ENCODE data around the gene RDH5.
"Not testable (repeated sequence)": the region's sequence is repeated elsewhere in the genome, so short reads cannot be mapped to it uniquely, and the experiment has no call there.

The RDH5 gene

DNA sequence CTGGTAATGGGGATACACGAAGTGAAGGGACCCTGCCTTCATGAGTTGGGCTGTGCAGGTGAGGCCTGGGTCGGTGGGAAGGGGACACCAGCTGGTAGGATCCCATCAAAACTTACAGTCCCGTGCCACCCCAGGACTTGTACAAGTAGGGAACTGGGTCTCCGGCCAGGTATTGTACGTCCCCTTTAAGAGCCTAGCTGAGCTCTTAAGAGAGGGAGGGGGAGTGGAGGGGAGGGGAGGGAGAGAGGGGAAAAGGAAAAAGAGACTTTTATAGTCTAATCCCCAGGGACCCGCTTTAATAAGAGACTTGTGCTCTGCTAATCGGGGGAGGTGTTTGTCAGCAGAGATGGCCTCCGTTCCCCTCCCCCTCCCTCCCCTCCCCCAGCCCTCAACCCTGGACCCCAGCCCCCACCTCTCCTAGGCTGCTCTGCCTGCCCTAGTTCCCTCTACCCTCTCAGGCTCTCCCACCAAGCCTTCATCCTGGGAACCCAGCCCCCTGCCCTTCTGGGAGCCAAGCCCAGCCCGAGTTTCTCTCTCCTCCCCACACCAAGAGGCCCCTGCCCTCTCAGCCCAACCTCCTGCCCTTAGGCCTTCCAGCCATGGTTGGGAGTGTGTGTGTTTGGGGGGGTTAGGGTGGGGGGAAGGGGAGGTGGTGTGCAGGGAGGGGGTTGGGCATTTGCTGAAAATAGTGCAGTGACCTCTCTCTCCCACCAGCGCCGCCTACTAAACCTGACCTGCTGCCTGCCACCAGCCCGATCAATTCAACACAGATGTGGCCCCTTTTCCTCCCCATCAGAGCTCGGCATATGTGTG is 25.4 kb downstream of the RDH5 start:
- no peak for DNase-seq (ENCODE audit: low read depth in 2 of 2, low spot score in 1 of 2)

DNA sequence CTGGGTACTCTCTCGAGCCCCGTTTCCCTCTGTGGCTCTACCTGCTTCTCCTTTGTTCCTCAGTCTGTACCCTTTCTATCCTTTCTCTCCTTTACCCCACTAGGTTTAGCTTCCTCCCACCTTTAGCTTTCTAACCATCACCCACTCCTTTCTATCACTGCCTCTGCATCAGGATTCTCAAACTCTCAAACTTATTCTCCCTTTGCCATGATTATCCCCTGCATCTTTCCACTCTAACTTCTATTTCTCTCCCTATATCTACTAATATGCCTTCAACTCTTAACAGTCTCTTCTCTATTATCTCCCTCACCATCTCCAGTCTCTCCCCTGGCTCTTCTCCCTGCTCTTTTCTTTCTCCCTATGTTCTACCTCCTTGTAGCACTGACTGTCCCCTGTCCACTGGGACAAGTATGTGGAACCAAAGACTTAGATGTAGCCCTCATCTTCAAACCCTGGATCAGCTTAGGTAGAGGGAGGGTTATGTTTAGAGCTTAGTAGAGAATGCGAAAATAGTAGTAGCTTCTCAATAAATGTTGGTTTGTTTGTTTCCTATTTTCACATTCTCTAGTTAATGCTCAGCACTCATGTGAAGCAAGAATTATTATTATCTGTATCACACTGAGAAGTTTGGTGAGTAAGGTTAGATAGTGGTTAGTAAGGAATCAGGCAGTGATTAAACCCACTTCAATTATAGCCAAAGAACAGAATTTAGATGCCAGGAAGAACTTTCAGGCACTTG is 26.1 kb downstream of the RDH5 start:
- no peak for DNase-seq (ENCODE audit: low read depth in 2 of 2, low spot score in 1 of 2)

DNA sequence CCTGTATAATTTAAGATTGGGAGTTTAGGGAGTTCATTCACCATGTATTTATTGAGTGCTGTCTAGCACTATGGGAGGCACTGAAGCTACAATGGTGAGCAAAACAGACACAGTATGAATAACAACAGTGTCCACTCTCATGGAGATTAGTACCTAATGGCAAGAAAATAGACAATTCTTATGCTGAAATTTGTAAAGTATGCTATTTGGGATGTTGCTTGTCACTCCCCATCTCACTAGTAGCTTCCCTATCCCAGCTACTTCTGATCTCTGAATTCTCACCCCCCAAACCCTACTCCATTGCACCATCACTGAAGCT is 26.7 kb downstream of the RDH5 start:
- DNase-seq (ENCODE audit: low read depth in 2 of 2, low spot score in 1 of 2): no peak

DNA sequence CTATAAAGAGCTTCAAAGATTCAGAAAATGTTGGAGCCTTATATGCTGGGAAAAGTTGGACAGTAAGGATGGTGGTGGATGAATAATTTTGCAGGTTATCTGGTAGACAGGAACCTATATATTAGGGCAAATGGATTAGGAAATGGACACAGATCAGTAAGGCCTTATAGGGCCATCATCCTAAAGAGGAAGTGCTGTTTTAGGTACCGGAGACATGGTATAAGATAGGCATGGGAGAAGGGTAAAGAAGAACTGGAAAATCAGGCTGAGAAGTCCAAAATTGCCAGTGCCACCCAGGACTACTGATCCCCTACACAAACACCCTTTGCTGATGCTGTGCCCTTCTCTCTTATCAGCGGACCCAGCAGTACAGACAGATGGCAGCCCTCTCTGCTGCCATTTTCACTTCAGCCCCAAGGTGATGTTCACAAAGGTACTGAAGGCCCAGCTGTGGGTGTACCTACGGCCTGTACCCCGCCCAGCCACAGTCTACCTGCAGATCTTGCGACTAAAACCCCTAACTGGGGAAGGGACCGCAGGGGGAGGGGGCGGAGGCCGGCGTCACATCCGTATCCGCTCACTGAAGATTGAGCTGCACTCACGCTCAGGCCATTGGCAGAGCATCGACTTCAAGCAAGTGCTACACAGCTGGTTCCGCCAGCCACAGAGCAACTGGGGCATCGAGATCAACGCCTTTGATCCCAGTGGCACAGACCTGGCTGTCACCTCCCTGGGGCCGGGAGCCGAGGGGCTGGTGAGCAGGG is 28.2 kb downstream of the RDH5 start:
- no peak for DNase-seq (ENCODE audit: low read depth in 2 of 2, low spot score in 1 of 2)

DNA sequence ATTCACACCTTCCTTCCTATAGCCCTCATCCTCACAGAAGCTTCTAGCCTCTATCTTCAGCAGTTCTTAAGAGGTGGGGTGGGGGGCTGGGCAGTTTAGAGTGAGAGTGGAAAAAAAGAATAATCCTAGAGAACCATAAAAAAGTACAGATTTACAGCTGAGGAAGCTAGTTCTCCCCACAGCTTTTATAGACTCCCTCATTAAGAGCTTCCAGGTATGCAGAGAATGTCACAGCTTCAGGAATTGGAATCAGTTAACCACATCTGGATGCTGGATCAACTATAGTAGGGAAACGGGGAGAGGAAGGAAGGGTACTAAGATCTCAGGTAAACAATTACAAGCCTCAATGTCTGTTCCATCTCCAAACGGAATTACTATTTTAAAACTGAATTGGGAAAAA is 35.1 kb downstream of the RDH5 start:
- no peak for DNase-seq (ENCODE audit: low read depth in 2 of 2, low spot score in 1 of 2)

DNA sequence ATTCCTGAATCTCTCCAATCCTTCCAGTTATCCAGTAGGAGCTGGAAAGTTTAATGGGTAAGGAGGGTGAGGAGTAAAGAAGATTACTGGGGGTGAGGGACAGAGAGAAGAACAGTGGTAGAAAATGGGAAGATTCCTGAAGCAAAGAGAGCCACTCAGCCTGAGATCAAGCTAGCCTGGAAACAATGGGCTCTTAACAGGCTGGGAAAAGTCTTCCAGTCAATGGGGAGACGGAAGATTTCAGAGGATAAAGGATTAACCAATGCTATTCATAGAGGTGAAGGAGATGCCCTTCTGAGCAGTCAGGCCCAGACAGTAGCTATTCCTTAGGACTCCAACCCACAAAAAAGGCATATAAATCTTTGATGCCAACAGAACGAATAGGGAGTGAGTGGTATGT is 37.5 kb downstream of the RDH5 start:
- DNase-seq (ENCODE audit: low read depth in 2 of 2, low spot score in 1 of 2): no peak

DNA sequence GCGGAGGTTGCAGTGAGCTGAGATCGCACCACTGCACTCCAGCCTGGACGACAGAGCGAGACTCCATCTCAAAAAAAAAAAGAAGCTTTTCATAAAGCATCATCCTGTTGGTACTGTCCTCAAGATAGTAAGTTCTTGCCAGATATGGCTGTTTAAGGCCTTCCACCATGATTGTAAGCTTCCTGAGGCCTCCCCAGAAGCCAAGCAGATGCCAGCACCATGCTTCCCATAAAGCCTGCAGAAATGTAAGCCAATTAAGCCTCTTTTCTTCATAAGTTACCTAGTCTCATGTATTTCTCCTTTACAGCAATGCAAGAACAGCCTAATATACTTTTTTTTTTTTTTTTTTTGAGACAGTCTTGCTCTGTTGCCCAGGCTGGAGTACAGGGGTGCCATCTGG is 38.4 kb downstream of the RDH5 start:
- not testable (repeated sequence) for DNase-seq (ENCODE audit: low read depth in 2 of 2, low spot score in 1 of 2)

DNA sequence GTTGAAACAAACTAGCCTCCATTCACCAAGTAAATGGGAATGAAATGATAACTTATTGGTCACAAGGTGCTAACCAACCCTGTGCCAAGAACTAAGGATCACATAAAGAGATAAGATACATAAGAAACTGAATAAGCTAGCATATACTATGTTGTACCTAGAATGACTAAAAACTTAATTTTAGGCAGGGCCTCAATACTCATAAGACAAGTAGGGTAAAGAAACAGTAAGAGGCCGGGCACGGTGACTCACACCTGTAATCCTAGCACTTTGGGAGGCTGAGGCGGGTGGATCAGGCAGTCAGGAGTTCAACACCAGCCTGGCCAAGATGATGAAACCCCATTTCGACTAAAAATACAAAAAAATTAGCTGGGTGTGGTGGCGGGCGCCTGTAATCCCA is 40.5 kb downstream of the RDH5 start:
- no peak for DNase-seq (ENCODE audit: low read depth in 2 of 2, low spot score in 1 of 2)

DNA sequence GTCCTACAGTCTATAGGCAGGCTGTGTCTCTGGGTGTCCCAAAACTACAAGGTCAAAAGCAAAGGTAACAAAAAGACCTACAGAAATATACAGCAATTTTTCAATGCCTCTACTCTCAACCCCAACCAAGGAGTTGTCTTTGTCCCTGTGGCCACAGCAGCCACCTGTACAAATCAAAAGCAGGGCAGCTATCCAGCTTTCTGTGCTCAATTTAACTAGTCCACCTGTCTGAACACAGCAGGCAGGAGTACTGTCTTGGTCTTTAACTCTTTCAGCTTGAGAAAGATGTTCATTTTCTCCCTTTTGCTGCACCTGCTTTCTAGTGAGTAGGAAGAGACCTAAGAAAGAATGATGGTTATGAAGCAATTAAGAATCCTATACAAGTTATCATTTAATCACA is 42.5 kb downstream of the RDH5 start:
- no peak for DNase-seq (ENCODE audit: low read depth in 2 of 2, low spot score in 1 of 2)

DNA sequence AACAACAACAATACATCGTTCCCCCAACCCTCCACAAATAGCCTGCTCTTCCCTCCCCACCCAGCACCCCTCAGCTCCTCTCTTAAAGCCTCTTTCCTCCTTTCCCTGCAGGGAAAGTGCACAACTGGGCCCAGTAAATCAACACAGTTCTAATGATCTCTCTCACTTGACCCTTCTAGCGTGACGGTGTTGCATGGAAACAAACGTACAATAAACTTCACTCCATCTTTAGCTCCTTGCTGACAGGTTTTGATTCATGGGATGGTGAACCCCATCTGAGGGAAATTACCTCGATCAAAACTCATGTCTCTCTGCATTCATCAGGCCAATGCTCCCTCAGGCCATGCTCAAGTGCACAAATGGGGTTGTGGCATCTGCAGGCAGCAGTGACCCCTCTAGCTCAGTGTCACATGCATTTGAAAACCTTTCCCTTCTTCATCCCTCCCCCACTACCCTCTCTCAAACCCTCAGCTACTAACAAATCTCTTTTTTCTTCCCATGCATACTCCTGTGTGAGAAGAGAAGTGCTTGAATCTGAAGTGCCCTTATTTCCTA is 45.6 kb downstream of the RDH5 start:
- no peak for DNase-seq (ENCODE audit: low read depth in 2 of 2, low spot score in 1 of 2)

DNA sequence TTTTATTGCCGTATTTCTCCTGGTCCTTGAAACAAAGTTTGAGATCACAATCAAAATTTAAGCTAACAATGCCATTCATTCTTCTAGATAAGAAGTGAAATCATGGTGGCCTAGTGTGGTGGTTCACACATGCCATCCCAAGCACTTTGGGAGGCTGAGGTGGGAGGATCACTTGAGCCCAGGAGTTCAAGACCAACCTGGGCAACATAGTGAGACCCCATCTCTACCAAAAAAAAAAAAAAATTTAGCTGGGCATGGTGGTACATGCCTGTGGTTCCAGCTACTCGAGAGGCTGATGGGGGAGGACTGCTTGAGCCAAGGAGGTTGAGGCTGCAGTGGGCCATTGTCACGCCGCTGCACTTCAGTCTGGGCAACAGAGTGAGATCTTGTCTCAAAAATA is 47.0 kb downstream of the RDH5 start:
- DNase-seq (ENCODE audit: low read depth in 2 of 2, low spot score in 1 of 2): no peak

DNA sequence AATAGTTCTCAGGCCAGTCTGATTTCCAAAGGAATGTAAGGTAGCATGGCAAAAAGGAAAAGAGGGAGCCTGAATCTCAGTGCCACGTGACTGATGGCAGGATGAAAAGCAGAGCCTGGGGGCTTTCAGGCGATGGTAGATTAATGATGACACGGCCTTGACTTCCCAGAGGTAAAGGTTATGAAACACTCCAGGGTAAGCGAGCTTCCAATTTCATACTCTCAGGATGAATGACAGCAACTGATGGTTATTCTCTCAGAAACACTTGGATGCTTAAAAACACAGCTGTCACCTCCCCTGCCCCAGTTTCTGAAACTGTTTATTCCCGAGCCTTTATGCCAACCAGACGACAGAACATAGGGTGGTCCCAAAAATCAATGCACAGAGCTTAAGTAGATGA is 51.5 kb downstream of the RDH5 start:
- DNase-seq (ENCODE audit: low read depth in 2 of 2, low spot score in 1 of 2): no peak

Data from stimulated activated CD8-positive, alpha-beta memory T cell treated with anti-CD3 and anti-CD28 coated beads, Interleukin-4, amount 100 ng/mL, for 4 hours (primary cell).